ENCODE results near the gene THOC3.
"Not testable (repeated sequence)": the region's sequence is repeated elsewhere in the genome, so short reads cannot be mapped to it uniquely, and the experiment has no call there.

THOC3 gene, protein sequence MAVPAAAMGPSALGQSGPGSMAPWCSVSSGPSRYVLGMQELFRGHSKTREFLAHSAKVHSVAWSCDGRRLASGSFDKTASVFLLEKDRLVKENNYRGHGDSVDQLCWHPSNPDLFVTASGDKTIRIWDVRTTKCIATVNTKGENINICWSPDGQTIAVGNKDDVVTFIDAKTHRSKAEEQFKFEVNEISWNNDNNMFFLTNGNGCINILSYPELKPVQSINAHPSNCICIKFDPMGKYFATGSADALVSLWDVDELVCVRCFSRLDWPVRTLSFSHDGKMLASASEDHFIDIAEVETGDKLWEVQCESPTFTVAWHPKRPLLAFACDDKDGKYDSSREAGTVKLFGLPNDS

DNA sequence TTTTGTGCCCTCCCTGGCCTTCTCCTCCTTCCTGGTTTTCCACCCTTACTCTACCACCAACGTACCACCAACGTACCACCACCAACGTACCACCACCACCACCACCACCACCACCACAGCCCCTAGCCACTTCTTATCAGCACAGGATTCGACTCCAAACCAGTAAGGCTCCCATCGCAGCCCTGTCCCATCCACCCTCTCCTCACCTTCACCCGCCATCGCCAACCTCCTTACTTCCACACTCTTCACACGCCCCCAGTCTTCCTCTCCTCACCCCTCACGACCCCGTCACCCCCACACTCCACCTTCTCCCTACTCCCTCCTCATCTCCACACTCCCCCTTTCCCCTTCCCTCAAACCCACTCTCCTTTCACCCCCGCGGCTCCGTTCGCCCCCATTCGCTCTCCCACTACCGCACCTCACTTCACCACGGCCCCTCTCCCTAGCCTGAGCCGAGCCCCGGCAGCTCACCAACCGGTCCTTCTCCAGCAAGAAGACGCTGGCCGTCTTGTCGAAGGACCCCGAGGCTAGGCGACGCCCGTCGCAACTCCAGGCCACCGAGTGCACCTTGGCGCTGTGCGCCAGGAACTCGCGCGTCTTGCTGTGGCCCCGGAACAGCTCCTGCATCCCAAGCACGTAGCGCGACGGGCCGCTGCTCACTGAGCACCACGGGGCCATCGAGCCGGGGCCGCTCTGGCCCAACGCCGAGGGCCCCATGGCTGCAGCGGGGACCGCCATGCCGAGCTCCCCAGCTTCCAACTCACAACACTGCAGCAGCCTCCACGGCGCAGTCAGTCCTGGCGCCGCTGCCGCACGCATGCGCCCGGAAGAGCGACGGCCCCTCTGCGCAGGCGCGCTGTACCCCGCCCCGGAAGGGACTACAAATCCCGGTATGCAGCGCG lies at the start of gene THOC3:
THOC3 (minus strand) TSS at position 845 of the 902 bp plus-strand sequence; CDS start at position 738, 107 bp downstream.
- in situ Hi-C loops (cut with HindIII; ENCODE audit: low sequenced_read_pairs): not testable (repeated sequence)

DNA sequence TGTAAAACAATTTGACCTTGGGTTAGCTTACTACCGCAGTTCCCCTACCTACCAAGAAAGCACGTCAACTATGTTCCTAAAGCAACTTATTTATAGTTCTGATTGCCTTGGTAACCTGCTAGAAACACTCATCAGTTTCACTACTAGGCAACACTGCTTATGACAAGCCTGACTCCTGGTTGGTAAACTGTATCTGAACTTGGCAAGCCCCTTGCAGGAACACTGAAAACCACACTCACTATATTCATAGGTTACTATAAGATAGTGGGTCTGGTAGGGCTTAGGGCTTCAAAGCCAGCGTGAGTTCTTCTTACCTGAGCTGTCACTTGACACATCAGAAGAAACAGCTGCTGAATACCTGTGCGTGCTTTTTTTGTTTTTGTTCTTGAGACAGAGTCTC lies 49.2 kb upstream of the THOC3 start:
- in situ Hi-C loops (cut with HindIII; ENCODE audit: low sequenced_read_pairs): not testable (repeated sequence)

DNA sequence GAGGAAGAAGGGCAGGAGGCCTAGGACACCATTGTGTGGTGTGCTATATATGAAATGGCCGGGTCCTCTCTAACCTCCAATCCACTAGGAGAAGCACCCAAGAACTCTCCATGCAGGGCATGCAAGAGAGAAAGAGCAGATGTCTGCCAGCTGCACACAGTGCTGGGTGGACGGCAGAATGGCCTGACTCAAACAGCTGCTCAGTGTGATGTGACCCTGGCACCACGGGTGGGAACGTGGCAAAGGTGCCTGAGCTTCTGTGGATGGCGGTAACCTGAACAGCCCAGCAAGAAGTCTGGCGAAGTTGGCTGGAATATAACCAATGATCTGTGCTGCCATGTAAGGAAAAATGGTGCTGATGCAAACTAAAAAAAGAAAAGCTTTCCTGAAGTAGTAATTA lies 46.2 kb upstream of the THOC3 start:
- in situ Hi-C loops (cut with HindIII; ENCODE audit: low sequenced_read_pairs): not testable (repeated sequence)

DNA sequence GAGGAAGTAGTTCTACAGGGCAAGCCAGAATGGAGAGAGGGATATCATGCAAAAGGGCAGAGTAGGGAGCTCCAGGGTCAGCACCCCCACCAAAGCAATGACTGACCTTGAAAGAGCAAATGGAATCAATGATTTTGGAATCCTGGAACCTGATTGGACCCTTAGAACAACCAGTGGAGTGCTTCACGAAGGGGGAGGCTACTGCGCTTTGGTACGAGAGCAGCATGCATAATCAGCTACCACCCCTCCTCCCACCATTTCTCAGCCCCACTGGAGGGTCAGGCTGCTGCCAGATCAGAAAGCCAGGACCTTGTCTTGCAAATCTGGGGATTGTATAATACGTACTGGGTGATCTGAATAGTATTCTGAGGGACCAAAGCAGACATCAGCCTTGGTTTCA lies 43.0 kb upstream of the THOC3 start:
- in situ Hi-C loops (cut with HindIII; ENCODE audit: low sequenced_read_pairs): not testable (repeated sequence)

DNA sequence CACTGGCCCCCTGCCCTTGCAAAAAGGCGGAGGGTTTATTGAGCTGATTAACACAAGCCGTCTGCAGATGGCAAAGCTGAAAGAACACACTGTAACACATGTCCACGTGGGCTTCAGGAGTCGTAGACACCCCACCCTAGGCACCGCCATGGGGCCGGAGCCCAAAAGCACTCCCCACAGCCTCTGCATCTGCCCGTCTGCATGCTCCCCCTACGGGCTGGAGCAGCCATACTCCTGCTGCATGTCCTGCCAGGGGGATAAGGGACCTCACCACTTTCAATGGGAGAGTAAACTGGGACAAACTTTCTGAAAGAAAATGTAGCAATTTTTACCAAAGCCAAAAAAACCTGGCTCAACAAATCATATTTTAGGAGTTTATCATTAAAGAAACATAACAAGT lies 42.1 kb upstream of the THOC3 start:
- in situ Hi-C loops (cut with HindIII; ENCODE audit: low sequenced_read_pairs): not testable (repeated sequence)

DNA sequence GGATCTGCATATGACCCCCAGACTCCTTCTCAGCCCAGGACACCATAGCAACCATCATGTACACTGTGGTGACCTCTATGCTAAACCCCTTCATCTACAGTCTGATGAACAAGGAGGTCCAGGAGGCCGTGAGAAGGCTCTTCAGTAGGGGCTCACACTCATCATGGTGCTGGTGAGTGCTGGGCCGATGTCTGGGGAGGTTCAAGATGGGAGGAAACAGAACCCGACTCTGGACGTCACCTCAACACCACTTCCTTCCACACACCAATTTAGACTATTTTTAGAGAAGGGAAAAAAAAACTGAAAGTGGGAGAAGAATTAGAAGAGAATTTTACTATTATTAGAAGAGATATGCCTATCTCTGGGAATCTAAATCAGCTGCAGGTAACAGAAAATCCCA lies 39.1 kb upstream of the THOC3 start:
- in situ Hi-C loops (cut with HindIII; ENCODE audit: low sequenced_read_pairs): not testable (repeated sequence)

DNA sequence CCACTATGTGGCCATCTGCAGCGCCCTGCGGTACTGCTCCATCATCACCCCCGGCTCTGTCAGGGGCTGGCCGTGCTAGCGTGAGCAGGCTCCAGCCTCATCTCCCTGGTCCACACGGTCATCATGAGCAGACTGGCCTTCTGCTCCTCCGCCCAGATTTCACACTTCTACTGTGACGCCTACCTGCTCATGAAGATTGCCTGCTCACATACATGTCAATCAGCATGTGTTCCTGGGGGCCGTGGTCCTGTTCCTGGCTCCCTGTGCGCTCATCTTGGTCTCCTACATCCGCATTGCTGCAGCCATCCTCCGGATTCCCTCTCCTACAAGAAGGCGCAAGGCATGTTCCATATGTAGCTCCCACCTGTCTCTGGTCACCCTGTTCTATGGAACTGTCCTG lies 38.7 kb upstream of the THOC3 start:
- in situ Hi-C loops (cut with HindIII; ENCODE audit: low sequenced_read_pairs): not testable (repeated sequence)

DNA sequence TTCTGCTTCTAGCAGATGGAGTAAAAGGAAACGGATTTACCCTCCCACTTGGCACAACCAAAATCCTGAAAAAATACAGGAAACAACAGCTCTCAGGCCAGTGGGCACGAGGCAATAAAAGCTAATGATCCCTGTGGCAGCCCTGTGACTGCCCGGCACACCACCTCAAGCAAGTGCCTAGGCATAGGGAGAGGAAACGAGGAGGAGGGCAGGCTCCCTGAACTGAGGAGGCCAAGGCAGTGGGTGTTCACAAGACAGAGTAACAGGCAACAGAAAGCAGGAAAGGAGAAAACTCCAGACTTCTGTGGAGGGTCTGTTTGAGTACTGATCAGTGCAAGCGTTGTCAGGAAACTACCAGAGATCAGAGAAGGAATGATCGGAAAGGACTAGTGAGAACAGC lies 29.9 kb upstream of the THOC3 start:
- in situ Hi-C loops (cut with HindIII; ENCODE audit: low sequenced_read_pairs): not testable (repeated sequence)

DNA sequence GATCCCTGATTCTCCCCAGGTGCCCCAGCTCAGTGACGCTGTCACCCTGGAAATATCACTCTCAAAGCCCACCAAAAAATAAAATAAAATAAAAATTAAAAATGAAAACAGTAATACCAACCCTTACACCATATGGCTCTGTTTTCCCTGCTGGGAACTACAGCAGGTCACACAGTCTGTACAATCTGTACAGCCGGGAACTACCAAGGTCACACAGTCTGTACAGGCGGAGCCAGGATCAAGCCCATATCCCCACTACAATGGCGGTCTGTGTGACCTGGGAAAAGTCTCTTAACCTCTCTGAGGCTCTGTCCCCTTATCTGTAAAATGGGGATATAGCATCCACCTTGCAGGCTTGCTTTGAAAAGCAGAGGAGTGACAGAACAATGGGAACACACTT lies 29.4 kb upstream of the THOC3 start:
- in situ Hi-C loops (cut with HindIII; ENCODE audit: low sequenced_read_pairs): not testable (repeated sequence)

DNA sequence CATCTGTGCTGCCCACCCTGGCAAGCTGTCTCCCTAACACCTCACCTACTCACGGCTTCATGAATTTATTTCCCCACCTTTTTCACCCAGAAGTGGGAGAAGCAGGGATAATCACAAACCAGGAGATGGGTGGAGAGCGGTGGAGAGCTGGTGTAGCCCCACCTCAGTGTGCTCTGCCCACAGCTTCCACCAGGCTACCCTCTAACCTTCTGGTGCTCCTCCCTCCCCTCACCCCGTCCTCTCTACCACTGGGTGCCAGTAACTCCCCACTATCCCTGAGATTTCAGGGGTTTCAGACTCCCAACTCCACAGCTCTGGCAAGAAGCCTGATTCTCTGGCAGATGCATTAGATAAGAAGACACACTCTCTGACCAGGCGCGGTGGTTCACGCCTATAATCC lies 28.7 kb upstream of the THOC3 start:
- in situ Hi-C loops (cut with HindIII; ENCODE audit: low sequenced_read_pairs): not testable (repeated sequence)

DNA sequence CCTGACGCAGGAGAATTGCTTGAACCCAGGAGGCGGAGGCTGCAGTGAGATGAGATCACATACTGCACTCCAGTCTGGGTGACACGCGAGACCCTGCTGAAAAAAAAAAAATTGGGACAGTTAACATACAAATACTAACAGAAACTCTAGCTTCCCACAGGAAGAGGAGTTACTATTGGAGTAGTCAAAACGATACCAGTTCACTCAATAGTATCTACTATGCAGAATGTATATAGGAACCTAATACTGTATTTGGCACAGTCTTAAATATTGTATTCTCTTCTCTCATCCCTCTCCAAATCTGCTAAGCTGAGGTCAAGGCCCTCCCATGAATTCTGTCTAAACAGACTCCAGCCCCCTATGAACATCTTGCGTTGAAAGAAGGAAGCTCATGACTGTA lies 27.4 kb upstream of the THOC3 start:
- in situ Hi-C loops (cut with HindIII; ENCODE audit: low sequenced_read_pairs): not testable (repeated sequence)

DNA sequence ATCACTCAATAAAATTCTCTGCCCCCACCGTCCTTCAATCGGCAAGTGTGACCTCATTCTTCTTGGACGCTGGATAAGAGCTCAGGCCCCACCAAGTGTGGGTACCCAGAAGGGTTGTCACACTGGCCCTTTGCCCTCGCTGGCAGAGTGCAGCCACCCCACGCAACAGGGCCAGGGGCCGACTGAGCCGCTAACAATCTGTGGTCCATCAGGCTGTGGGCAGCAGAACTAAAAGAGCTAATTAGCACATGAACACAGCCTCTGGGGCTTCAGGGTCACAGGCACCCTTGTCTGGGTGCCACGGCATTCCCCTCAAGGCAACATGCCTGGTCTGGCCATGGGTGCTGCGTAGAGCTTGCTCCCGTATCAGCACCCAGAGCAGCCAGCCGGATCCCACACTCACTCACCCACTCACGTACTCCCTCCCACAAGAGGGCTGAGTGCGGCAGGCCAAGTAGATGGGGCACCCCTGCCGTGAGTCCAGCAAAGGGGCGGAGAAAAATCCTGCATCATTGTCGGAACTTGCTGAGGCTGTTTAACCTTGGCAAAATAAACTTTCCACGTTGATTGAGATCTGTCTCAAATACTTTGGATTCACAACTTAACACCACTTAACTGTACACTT lies 11.4 kb upstream of the THOC3 start:
- in situ Hi-C loops (cut with HindIII; ENCODE audit: low sequenced_read_pairs): not testable (repeated sequence)

DNA sequence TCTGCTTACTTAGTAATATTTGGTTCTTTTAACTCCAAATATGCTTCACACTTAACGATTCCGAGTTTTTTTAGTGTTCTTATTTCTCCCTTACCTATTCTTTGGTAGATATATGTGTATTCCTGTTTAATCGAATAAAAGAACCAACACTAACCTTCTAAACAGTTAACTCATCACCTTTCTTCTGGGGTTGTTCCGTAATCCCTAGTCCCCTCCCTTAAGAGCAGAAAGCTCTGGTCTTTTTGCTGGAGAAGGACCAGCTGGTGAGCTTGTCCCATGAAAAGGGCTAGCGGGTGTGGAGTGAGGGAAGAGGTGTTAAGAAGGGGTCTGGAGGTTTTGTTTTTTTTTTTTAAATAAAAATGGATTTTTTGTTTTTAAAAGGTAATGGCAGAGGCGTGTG lies 266 bp upstream of the THOC3 start:
- in situ Hi-C loops (cut with HindIII; ENCODE audit: low sequenced_read_pairs): not testable (repeated sequence)

DNA sequence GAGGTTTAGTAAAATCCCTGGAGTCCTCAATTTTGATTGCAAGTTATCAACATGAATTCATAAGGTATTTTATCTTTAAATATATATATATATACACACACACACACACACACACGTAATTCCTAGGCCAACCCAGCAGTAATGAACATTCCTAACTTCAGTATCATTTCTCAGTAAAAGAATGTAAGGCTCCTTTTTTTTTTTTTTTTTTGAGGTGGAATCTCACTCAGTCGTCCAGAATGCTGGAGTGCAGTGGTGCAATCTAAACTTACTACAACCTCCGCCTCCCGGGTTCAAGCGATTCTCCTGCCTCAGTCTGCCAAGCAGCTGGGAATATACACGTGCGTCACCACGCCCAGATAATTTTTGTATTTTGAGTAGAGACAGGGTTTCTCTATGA lies 5.8 kb downstream of the THOC3 start:
- in situ Hi-C loops (cut with HindIII; ENCODE audit: low sequenced_read_pairs): not testable (repeated sequence)

DNA sequence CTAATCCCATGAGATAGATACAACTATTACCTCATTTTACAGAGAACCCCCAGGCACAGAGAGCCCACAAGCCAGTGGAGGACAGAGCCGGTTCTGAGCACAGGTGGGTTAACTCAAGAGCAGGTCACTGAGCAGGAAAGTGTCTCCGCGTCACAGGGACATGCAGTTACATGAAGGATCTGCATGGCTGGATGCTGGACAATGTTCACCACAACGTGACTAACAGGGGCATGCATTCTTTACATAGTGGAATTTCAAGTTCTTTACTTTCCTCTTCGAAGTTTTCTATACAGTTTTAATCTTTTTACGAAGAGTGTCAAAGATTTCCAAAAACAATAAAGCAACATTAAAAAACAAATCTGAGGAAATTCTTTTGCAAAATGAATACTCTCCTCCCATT lies 7.9 kb downstream of the THOC3 start:
- in situ Hi-C loops (cut with HindIII; ENCODE audit: low sequenced_read_pairs): not testable (repeated sequence)

DNA sequence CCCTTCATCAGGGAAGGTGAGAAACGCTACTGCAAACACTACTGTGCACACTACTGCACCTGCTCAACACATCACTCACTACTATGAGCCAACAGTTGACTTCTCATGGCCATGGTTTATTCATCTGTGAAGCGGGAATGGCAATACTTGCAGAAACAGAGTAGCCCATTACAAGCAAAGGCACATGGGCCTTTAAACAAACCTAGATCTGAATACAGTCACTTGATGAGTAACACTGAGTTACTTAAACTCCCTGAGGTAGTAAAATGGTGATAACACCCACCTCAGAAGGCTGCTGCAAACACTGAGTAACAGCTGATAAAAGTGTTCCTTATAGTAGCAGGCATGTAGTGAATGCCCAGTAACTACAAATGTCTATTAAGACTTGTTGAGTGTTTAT lies 9.6 kb downstream of the THOC3 start:
- in situ Hi-C loops (cut with HindIII; ENCODE audit: low sequenced_read_pairs): not testable (repeated sequence)

DNA sequence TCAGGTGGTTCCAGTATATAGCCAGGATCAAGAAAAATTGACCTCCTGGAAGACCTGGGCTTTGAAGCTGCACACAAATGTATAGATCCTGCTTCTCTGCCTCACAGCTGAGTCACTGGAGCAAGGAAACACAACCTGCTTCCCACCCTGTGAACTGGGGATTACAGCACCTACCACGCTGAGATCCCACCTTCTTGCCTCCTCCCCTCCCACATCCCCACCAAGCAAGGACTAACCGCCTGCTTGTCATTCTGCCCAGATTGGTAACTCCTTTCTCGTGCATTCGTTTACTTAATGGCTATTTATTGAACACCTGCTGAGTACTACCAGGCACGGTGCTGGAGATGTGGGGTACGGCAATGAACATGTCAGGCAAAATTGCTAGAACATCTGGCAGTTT lies 14.0 kb downstream of the THOC3 start:
- in situ Hi-C loops (cut with HindIII; ENCODE audit: low sequenced_read_pairs): not testable (repeated sequence)

DNA sequence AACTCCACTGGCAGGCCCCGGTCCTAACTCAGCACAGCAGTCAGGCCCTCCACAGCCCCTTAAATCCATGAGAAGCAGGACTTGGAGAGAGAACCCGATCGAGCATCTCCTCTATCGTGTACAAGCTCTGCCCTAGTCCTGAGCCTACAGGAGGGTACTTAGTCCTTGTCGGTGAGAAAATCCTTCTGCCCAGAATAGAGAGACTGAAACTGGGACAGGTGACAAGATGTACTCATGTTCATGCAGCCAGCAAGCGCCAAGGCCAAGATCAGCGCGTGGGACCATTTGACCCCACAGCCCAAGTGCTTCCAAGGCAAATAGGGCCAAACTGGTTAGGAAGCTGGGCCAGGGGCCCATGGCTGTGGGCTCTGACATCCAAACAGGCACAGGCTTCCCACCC lies 15.3 kb downstream of the THOC3 start:
- in situ Hi-C loops (cut with HindIII; ENCODE audit: low sequenced_read_pairs): not testable (repeated sequence)

DNA sequence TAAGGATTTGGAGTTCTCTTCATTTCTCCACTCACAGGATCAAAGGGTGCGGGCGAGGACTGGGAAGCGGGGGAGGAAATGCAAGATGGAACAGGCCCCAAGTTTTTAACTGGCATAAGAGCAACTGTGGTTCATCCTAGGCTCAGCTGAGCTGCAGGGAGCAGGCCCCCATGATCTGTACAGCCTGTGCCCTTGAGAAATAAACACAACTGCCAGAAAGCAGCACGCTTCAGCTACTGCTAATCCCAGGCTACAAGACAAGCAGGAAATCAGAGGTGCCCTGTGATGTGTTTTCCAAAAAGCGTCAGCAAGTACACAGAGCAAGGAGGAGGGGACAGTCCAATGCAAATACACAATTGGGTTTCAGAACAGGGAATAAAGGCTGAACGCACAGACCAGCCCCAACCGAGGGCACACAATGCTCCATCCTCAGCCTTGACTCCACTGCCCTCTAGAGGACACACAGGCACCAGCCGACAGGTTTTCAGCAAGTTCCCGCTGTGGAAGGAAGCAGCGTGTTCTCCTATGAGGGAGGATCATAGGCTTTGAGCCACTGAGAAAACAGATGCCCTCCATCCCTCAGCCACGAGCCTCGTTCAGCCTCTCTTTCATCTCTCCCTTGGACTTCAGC lies 16.7 kb downstream of the THOC3 start:
- in situ Hi-C loops (cut with HindIII; ENCODE audit: low sequenced_read_pairs): not testable (repeated sequence)

DNA sequence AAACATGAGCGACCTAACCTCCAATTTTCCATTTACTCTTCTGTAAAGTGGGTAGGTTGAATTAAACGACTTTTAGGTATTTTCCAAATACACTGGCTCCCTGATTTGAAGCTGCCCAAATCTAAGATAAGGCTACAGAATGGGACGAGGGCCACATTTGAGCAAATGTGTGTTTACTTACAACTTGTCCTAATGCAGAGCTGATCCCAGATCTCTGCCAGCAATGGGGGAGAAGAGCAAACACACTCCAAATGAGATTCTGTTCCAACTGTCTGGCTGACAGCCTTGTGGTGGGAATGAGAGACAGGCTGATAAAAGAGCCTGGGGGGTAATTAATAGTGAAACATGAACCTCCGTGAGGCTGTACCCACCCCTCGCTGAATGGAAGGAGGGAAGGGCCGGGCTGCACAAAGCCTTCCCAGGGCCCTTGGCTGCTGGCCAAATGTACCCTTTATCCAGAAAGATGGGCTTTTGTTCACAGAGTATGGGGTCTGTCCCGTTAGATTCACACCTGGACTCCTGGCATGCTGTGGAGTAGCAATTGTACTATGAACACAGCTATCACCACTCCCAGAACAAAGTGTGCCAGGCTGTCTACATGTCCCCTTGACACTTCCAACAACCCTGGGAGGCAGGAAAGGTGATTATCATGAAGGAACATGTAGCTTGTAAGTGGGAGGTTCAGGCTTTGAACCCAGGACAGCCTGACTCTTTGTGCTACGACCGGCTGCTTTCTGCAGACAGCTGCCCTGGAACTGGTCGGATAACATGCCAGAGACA lies 19.6 kb downstream of the THOC3 start:
- in situ Hi-C loops (cut with HindIII; ENCODE audit: low sequenced_read_pairs): not testable (repeated sequence)
